ENCODE data around the gene TUSC7.

Gene TUSC7

GRCh38 chr3:116709479-116709878, at the start of gene TUSC7:
TUSC7 (plus strand) TSS chr3:116709779.
- Mint-ChIP-seq H3K4me1 (no peaks in the 10 kb centered on the region), H3K27me3 (no peaks in the 10 kb centered on the region), H3K36me3 (no peaks in the 10 kb centered on the region), H3K9me3 (no peaks in the 10 kb centered on the region), H3K27ac (no peak within 1 kb of the TSS), H3K4me3 (no peak within 1 kb of the TSS)
- no peak for ATAC-seq

- Mint-ChIP-seq H3K27me3 (no peaks in the 10 kb centered on the region), H3K27ac (no peak overlapping the region), H3K9me3 (no peaks in the 10 kb centered on the region), H3K4me3 (no peak overlapping the region), H3K4me1 (no peaks in the 10 kb centered on the region), H3K36me3 (no peaks in the 10 kb centered on the region)
- no peak for ATAC-seq
These were observed 48.4 kb upstream of the TUSC7 start for GRCh38 chr3:116661196-116661595.

- Mint-ChIP-seq H3K9me3 (peaks cover 3% of the 10 kb centered on the region), H3K4me1 (no peaks in the 10 kb centered on the region), H3K27me3 (no peaks in the 10 kb centered on the region), H3K27ac (no peak overlapping the region), H3K36me3 (no peaks in the 10 kb centered on the region), H3K4me3 (no peak overlapping the region)
- ATAC-seq, result no peak
These were observed 46.1 kb upstream of the TUSC7 start for GRCh38 chr3:116663161-116664110.

DNA sequence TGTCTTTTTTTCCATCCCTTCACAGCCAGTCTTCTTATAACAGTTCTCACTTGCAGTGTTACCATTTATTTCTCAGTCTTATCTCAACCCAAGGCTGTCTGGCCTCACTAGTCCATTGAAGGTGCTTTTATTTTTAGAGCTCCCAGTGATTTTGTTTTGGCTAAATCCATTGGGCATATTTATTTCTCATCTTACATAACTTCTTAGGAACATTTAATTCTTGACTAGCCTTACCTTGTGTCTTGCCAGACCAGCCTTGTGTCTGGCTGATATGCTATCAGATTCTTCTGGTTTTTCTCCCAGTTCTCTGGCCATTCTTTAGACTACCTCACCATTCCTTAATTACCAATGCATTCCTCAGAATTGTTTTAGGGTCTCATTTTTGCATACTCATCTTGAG, 42.3 kb upstream of the TUSC7 start:
- no peak overlapping the region for H3K4me3 Mint-ChIP-seq
- no peaks in the 10 kb centered on the region for H3K36me3 Mint-ChIP-seq
- no peaks in the 10 kb centered on the region for H3K27me3 Mint-ChIP-seq
- no peaks in the 10 kb centered on the region for H3K4me1 Mint-ChIP-seq
- no peak for ATAC-seq
- peaks cover 3% of the 10 kb centered on the region for H3K9me3 Mint-ChIP-seq
- H3K27ac Mint-ChIP-seq, result no peak overlapping the region

DNA sequence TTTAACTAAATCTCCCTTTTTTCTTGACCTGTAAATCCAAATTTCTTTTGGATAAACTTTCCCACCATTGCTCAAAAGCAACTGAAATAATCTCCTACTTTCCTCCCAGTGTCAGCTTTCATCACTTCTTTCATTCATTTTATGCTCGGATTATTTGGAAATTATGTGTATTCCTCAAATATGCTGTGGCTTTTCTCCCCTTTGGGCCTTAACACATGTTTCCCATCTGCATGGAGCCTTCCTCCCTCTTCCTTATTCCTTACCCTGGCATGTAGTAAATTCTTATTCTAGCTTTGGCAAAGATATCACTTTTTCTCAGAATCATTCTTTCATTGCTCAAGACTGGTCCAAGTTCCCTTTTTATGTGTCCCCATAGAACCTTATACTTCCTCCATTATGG, 41.8 kb upstream of the TUSC7 start:
- ATAC-seq, result no peak
- H3K4me3 Mint-ChIP-seq, result no peak overlapping the region
- H3K27ac Mint-ChIP-seq, result no peak overlapping the region
- H3K27me3 Mint-ChIP-seq, result no peaks in the 10 kb centered on the region
- no peaks in the 10 kb centered on the region for H3K36me3 Mint-ChIP-seq
- H3K9me3 Mint-ChIP-seq, result peaks cover 3% of the 10 kb centered on the region
- no peaks in the 10 kb centered on the region for H3K4me1 Mint-ChIP-seq

DNA sequence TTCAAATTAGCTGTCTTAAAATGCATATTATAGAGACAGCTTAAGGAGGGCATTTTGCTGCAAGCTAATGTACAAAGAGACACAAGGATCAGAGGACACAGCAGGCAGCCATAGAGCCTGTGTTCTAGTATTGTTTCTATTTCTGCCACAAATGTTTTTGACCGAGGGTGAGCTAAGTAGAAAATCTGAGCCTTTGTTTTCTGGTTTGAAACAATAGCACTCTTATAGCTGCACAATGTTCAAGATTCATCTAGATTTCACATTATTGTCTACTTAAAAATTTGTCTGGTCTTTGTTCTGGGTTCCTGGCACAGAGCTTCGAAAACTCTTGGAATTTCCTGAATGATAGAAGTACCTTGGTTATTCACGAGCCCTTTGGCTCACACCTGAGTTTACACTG, 40.0 kb upstream of the TUSC7 start:
- no peak overlapping the region for H3K4me3 Mint-ChIP-seq
- H3K4me1 Mint-ChIP-seq, result no peaks in the 10 kb centered on the region
- peaks cover 3% of the 10 kb centered on the region for H3K9me3 Mint-ChIP-seq
- no peak overlapping the region for H3K27ac Mint-ChIP-seq
- no peaks in the 10 kb centered on the region for H3K27me3 Mint-ChIP-seq
- ATAC-seq, result no peak
- no peaks in the 10 kb centered on the region for H3K36me3 Mint-ChIP-seq

- H3K27ac Mint-ChIP-seq, result no peak overlapping the region
- no peaks in the 10 kb centered on the region for H3K36me3 Mint-ChIP-seq
- H3K9me3 Mint-ChIP-seq, result peaks cover 3% of the 10 kb centered on the region
- no peak overlapping the region for H3K4me3 Mint-ChIP-seq
- no peak for ATAC-seq
- H3K27me3 Mint-ChIP-seq, result no peaks in the 10 kb centered on the region
- H3K4me1 Mint-ChIP-seq, result no peaks in the 10 kb centered on the region
These were observed 38.4 kb upstream of the TUSC7 start for GRCh38 chr3:116671151-116671550.

- Mint-ChIP-seq H3K4me1 (no peaks in the 10 kb centered on the region), H3K36me3 (no peaks in the 10 kb centered on the region), H3K27me3 (no peaks in the 10 kb centered on the region), H3K27ac (no peak overlapping the region), H3K4me3 (no peak overlapping the region), H3K9me3 (no peaks in the 10 kb centered on the region)
- no peak for ATAC-seq
These were observed 30.7 kb upstream of the TUSC7 start for GRCh38 chr3:116678853-116679252.

DNA sequence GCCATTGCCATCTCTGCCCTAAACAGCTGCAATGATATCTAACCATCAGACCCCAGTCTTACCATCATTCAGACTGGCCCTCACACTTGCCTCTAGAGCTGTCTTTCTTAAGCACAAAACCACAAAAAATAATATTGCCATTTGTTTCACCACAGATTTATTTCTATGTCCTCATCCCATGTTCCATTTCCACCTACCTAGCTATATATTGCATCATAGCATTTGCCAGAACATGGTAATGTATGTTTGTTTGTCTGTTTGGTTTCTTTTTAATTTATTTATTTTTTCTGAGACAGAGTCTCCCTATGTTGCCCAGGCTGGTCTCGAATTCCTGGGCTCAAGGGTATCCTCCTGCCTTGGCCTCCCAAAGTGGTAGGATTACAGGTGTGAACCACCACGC, 18.5 kb upstream of the TUSC7 start:
- Mint-ChIP-seq H3K27me3 (no peaks in the 10 kb centered on the region), H3K9me3 (peaks cover 3% of the 10 kb centered on the region), H3K4me3 (no peak overlapping the region), H3K36me3 (no peaks in the 10 kb centered on the region), H3K4me1 (no peaks in the 10 kb centered on the region), H3K27ac (no peak overlapping the region)
- ATAC-seq, result no peak

- Mint-ChIP-seq H3K4me3 (no peak overlapping the region), H3K27me3 (no peaks in the 10 kb centered on the region), H3K4me1 (no peaks in the 10 kb centered on the region), H3K9me3 (no peaks in the 10 kb centered on the region), H3K36me3 (no peaks in the 10 kb centered on the region), H3K27ac (no peak overlapping the region)
- no peak for ATAC-seq
These were observed 8.5 kb upstream of the TUSC7 start for GRCh38 chr3:116701070-116701469.

GRCh38 chr3:116702334-116702733, 7.2 kb upstream of the TUSC7 start:
- no peaks in the 10 kb centered on the region for H3K27me3 Mint-ChIP-seq
- H3K27ac Mint-ChIP-seq, result no peak overlapping the region
- H3K9me3 Mint-ChIP-seq, result no peaks in the 10 kb centered on the region
- no peaks in the 10 kb centered on the region for H3K4me1 Mint-ChIP-seq
- no peak for ATAC-seq
- H3K36me3 Mint-ChIP-seq, result no peaks in the 10 kb centered on the region
- H3K4me3 Mint-ChIP-seq, result no peak overlapping the region

- no peak overlapping the region for H3K27ac Mint-ChIP-seq
- H3K4me3 Mint-ChIP-seq, result no peak overlapping the region
- no peaks in the 10 kb centered on the region for H3K27me3 Mint-ChIP-seq
- H3K4me1 Mint-ChIP-seq, result no peaks in the 10 kb centered on the region
- no peaks in the 10 kb centered on the region for H3K36me3 Mint-ChIP-seq
- no peaks in the 10 kb centered on the region for H3K9me3 Mint-ChIP-seq
- ATAC-seq, result no peak
These were observed 2.0 kb upstream of the TUSC7 start for GRCh38 chr3:116707531-116707930.

DNA sequence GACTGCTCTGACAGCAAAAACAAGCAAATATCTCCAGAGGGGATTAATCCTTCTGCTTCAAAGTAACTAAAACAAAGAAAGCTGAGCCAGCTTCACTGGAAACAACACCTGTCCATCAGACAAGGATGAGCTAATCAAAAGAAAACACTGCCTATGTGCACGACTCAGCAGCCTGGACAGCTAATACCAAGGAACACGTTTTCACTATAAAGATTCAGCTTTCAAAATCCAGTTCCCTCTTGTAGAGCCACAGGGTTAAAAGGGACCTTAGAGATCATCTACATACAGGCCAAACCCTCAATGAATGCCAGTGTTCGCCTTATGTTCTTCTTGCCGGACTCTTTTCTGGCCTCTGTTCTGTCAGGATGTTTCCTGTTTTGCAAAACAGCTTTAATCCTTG, 6.9 kb downstream of the TUSC7 start:
- Mint-ChIP-seq H3K9me3 (no peaks in the 10 kb centered on the region), H3K4me1 (no peaks in the 10 kb centered on the region), H3K36me3 (no peaks in the 10 kb centered on the region), H3K27ac (no peak overlapping the region), H3K4me3 (no peak overlapping the region), H3K27me3 (no peaks in the 10 kb centered on the region)
- no peak for ATAC-seq

- H3K9me3 Mint-ChIP-seq, result no peaks in the 10 kb centered on the region
- H3K27ac Mint-ChIP-seq, result no peak overlapping the region
- H3K27me3 Mint-ChIP-seq, result no peaks in the 10 kb centered on the region
- ATAC-seq, result no peak
- H3K36me3 Mint-ChIP-seq, result no peaks in the 10 kb centered on the region
- H3K4me1 Mint-ChIP-seq, result no peaks in the 10 kb centered on the region
- no peak overlapping the region for H3K4me3 Mint-ChIP-seq
These were observed 8.0 kb downstream of the TUSC7 start for GRCh38 chr3:116717566-116717965.

- no peaks in the 10 kb centered on the region for H3K27me3 Mint-ChIP-seq
- no peak overlapping the region for H3K27ac Mint-ChIP-seq
- no peaks in the 10 kb centered on the region for H3K9me3 Mint-ChIP-seq
- H3K4me1 Mint-ChIP-seq, result no peaks in the 10 kb centered on the region
- ATAC-seq, result no peak
- no peak overlapping the region for H3K4me3 Mint-ChIP-seq
- H3K36me3 Mint-ChIP-seq, result no peaks in the 10 kb centered on the region
These were observed 18.9 kb downstream of the TUSC7 start for GRCh38 chr3:116728454-116728853.

DNA sequence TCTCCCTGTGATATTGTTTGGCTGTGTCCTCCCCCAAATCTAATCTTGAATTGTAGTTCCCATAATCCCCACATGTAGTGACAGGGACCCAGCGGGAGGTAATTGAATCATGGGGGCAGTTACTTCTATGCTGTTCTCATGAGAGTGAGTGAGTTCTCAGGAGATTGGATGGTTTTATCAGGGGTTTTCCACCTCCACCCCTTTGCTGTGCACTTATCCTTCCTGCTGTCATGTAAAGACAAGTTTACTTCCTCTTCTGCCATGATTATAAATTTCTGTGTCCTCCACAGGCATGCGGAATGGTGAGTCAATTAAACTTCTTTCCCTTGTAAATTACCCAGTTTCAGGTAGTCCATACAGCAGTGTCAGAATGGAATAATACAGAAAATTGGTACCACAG, 24.7 kb downstream of the TUSC7 start:
- no peak overlapping the region for H3K4me3 Mint-ChIP-seq
- H3K27ac Mint-ChIP-seq, result no peak overlapping the region
- no peaks in the 10 kb centered on the region for H3K4me1 Mint-ChIP-seq
- ATAC-seq, result no peak
- peaks cover 10% of the 10 kb centered on the region for H3K9me3 Mint-ChIP-seq
- H3K36me3 Mint-ChIP-seq, result no peaks in the 10 kb centered on the region
- no peaks in the 10 kb centered on the region for H3K27me3 Mint-ChIP-seq

Measured in stimulated activated memory B cell treated with anti-CD40 and anti-IgM and Interleukin-4, amounts not matched to agents 10 μg/mL and 1 μg/mL and 100 μg/mL, for 72 hours (primary cell).